Stimulated activated CD4-positive, alpha-beta T cell treated with anti-CD3 and anti-CD28 coated beads, Interleukin-2, amount 100 ng/mL, for 24 hours (primary cell): ENCODE results near the gene DENND6B.
"Not testable (repeated sequence)": the region's sequence is repeated elsewhere in the genome, so short reads cannot be mapped to it uniquely, and the experiment has no call there.

Source experiments
- DNase-seq, 2 donors: peaks; one replicate each; pipeline ENCODE4 v3.0.0-alpha.2; 2020

DENND6B gene

DNA sequence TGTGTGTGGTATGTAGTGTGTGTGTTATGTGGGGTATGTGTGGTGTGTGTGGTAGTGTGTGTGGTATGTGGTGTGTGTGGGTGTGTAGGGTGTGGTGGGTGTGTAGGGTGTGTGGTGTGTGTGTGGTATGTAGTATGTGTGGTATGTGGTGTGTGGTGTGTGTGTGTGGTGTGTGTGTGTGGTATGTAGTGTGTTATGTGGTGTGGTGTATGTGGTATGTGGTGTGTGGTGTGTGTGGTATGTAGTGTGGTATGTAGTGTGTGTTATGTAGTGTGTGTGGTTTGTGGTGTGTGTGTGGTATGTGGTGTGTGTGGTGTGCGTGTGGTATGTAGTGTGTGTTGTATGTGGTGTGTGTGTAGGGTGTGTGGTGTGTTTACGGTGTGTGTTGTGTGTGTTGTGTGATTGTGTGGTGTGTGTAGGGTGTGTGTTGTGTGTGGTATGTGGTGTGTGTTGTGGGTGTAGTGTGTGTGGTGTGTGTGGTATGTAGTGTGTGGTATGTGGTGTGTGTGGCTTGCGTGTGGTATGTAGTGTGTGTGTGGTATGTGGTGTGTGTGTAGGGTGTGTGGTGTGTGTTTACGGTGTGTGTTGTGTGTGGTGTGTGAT lies 12.1 kb upstream of the DENND6B start:
- no peak for DNase-seq

DNA sequence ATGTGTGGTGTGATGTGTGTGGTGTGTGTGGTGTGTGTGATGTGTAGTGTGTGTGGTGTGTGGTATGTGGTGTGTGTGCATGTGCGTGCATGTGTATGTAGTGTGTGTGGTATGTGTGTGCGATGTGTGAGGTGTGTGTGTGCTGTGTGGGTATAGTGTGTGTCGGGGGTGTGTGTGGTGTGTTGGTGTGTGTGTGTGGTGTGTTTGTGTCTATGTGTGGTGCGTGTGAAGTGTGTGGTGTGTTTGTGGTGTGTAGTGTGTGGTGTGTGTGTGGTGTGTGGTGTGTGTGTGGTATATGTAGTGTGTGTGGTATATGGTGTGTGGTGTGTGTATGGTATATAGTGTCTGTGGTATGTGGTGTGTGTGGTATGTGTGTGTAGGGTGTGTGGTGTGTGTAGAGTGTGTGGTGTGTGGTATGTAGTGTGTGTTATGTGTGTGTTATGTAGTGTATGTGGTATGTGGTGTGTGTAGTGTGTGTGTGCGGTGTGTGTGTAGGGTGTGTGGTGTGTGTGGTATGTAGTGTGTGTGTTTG lies 11.3 kb upstream of the DENND6B start:
- DNase-seq: no peak

DNA sequence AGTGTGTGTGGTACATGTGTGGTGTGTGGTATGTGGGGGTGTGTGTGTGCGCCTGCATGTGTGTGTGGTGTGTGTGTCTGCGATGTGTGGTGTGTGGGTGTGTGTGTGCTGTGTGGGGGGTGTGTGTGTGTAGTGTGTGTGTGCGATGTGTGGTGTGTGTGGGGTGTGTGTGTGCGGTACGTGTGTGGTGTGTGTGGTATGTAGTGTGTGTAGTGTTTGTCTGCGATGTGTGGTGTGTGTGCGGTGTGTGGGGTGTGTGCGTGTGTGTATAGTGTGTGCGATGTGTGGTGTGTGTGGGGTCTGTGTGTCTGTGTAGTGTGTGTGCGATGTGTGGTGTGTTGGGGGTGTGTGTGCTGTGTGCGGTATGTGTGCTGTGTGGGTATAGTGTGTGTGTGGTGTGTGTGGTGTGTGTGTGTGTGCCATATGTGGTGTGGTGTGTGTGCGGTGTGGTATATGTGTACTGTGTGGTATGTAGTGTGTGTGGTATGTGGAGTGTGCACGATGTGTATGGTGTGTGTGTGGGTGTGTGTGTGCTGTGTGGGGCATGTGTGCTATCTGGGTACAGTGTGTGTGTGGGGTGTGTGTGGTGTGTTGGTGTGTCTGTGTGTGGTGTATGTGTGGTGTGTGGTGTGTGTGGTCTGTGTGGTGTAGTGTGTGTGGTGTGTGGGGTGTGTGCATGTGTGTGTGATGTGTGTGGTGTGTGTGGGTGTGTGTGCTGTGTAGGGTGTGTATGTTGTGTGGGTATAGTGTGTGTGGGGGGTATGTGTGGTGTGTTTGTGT lies 10.6 kb upstream of the DENND6B start:
- DNase-seq: no peak

DNA sequence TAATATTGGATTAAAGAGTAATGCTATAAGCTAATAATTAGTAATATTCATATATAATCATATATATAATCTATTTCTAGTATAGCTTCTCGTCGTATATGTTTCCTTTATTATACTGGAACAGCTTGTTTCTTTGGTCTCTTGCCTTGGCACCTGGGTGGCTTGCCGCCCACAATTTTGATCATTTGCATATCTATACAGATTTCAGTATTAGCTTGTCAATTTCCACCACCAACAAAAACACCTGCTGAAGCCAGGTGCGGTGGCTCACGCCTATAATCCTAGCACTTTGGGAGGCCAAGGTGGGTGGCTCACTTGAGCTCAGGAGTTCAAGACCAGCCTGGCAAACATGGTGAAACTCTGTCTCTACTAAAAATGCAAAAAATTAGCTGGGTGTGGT lies 7.6 kb upstream of the DENND6B start:
- not testable (repeated sequence) for DNase-seq

DNA sequence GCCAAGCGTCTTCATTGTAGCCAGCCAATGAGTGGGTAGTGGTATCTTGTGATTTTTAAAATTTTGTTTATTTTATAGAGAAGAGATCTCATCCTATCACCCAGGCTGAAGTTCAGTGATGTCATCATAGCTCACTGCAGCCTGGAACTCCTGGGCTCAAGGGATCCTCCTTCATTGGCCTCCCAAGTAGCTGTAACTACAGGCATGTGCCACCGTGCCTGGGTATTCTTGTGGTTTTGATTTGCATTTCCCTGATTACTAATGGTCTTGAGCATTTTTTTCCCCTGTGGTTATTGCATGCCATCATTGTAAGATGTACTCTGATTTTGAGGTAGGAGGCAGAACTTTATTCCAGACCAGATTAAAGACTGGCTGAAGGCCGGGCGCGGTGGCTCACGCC lies 2.4 kb upstream of the DENND6B start:
- no peak for DNase-seq

DNA sequence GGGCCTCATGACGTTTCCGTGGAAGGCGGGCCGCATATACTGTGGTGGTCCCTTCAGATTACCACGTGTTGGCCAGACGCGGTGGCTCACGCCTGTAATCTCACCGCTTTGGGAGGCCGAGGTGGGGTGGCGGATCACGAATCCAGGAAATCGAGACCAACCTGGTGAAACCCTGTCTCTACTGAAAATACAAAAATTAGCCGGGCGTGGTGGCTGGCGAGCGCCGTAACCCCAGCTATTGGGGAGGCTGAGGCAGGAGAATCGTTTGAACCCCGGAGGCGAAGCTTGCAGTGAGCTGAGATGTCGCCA lies 853 bp upstream of the DENND6B start:
- no peak for DNase-seq

DNA sequence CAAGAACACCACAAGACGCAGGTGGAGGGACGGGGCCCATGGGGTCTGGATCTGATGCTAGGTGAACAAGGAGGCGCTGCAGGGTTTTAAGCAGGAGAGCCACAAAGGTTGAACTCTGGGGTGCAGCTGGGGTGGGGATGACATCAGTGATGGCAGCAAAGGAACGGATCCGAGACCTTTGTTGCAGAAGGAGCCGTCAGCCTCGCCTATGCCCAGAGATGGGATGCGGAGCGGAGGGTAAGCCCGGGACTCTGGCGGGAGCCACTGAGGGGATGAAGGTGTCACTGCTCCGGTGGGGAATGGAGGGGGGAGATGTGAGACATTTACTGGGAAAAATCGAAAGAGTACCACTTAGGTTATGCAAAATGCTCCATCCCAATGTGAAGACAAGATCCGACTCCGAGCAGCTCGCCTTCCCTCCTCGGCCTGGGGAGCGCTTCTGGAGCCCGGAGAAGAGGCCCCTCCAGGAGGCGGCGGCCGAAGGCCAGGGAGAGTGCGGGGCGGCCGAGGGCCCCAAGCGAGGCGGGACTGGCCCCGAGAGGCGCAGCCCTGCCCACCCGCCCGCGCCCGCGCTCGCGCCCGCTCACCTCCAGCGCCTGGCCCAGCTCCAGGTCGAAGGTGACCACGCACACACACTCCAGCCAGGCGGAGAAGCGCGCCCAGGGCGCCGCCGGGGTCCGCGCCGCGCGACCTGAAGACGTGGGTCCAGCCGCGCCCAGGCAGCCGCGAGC lies 422 bp downstream of the DENND6B start:
- DNase-seq: no peak

DNA sequence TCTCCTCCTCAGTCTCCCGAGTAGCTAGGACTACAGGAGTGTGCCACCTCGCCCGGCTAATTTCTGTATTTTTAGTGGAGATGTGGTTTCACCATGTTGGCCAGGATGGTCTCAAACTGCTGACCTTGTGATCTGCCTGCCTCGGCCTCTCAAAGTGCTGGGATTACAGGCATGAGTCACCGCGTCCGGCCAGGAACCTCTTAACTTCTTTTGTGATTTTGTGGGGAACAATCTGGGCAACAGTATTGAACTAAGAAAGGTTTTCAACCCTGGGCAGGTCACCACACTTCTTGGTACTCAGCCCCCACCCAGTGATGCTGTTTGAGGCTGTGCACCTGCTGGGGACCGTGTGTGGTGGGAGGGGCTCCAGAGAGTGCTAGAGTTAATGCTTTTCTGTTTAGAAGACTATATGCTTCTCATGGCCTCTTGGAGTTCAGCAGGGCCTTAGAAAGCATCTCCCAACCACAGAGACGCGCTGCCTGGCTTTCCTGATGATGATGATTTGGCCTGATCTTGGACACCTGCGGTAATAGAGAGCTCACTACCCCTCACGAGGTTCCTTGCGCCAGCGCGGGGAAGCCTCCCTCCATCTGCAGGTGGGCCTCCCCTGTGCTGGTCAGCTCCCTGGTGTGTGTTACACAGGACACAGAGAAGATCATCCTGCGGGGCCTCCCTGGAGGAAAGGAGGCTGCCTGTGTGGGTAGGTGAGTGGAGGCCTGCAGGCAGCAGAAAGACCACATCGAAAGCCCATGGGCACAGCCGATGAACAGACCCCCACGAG lies 1.2 kb downstream of the DENND6B start:
- no peak for DNase-seq

DNA sequence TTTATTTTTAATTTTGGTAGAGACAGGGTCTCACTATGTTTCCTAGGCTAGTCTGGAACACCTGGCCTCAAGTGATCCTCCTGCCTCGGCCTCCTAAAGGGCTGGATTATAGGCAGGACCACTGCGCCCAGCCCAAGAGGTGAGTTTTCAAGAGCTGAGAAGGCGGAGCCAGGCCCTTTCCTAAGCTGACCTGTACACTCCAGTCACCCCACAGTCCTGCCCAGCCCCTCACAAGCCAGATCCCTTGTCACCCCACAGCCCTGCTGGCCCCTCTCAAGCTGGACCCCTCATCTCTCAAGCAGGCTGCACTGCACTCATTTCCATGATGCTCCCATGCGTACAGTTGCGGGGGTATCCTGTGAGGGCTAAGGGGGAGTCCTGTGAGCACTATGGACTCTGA lies 2.9 kb downstream of the DENND6B start:
- no peak for DNase-seq

DNA sequence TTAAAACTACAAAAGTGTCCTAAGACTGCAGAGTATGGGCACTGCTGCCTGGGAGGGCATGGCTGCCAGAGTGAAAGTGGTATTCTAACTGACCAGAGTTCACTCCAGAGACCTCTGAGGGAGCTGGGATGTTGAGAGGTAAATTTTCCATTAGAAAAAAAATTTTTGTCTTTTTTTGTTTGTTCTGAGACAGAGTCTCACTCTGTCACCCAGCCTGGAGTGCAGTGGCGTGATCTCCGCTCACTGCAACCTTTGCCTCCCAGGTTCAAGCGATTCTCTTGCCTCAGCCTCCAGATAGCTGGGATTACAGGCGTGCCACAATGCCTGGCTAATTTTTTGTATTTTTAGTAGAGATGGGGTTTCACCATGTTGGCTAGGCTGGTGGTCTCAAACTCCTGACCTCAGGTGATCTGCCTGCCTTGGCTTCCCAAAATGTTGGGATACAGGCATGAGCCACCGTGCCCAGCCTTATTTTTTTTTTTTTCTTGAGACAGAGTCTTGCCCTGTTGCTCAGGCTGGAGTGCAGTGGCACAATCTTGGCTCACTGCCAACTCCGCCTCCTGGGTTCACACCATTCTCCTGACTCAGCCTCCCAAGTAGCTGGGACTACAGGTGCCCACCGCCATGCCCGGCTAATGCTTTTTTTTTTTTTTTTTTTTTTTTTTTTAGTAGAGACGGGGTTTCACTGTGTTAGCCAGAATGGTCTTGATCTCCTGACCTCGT lies 4.3 kb downstream of the DENND6B start:
- DNase-seq: not testable (repeated sequence)

DNA sequence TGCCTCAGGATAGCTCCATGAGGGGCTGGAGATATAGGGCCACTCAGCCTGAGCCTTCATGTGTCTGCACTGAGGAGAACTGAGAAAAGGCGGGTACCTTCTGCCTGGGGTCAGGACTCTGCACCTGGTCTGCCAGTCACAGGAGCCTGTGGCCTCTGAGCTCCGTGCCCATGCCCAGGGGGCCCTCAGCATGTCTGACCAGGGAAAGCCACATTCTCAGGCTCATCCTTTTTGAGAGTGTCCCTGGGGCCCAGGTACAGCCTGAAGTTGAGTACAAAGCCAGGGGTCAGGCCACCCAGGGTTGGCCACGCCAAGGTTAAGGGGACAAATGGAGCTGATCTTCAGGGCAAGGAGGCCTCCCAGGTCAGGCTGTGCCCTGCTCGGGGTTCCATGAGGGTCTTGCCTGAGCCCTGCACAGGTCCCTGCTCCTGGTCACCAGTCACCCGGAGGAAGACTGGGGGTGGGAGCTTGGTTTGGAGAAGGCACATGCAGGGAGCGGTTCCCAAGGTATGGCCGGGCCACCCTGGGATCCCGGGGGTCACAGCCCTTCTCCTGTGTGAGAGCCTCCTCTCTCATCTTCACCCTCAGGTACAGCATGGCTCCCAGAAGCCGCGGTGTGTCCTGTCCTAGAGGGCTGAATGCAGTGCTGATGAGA lies 6.0 kb downstream of the DENND6B start:
- no peak for DNase-seq

DNA sequence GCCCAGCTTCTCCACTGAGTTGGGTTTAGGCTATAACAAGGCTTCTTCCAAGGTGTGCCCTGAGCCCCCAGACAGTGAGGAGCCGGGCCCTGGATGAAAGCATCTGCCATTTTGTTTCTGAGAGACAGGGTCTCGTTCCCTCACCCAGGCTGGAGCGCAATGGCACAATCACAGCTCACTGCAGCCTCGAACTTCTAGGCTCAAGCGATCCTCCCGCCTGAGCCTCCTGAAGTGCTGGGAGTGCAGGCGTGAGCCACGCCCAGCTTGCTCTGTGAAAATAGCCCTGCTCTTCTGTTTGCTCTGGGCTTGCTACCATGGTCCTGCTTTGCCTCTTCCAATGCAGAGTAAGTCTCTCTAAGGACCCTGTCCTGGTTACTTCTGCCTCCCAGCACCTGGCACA lies 6.7 kb downstream of the DENND6B start:
- DNase-seq: no peak

DNA sequence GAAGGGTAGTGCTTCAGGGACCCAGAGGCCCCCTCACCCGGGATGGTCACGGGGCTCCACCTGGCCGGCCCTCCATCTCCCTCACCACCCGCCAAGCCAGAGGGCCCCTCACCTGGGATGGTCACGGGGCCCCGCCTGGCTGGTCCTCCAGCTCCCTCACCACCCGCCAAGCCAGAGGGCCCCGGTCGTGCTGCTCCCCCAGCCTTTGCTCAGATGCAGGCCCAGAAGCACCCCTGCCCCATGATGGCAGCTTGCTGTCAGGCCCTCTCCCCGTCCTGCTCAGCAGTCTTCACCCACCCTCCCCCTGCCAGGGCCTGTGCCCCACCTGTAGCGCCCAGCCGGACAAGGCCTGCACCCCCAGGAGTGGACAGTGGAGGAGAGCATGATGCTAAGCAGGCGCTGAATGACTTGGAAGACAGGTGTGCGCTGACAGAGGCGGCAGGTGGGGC lies 7.3 kb downstream of the DENND6B start:
- no peak for DNase-seq

DNA sequence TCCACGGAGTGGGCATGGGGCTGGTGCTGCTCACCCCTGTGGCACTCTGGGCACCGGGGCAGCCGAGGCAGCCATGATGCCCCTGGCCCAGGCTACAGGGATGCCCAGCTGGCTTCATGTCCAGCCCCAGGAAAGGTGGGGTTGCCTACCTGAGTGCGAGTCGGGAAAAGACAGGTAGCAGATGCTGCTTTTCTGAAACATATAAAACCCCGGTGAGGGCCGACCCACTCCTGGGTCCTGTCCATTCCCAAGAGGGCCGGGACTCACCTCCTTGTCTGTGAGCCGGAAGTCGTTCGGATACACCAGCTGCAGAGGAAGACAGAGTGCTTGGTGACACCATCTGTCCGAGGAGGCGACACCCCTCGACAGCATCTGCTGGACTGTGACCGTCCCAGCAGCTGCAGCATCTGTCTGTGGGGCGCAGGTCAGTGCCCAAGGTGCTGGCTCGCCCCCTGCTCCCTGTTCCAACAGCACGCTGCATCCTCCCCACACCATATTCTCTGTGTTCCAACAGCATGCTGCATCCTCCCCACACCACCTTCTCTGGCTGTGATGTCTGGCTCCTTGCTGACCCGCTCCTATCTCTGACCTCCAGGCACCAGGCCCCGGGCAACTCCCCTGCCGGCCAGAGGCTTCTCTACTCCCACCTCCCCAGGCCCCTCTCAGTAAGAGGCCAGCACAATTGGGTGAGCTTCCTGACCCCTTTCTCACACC lies 8.0 kb downstream of the DENND6B start:
- DNase-seq: no peak

DNA sequence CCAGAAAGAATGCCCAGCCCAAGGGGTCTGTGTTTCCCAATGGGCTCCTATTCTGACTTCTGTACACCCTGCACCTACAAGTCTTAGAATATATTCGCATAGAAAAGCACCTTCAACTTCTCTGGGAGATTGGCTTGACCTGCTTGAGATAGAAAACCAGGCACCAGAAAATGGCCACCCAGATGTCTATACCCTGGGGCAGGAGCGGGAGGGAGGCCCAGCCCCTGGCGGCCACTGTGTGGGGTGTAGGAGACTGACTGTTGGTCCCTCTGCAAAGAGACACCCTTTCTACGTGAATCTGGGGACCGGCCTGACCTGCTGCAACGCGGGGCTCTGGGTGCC lies 8.5 kb downstream of the DENND6B start:
- DNase-seq: no peak

DNA sequence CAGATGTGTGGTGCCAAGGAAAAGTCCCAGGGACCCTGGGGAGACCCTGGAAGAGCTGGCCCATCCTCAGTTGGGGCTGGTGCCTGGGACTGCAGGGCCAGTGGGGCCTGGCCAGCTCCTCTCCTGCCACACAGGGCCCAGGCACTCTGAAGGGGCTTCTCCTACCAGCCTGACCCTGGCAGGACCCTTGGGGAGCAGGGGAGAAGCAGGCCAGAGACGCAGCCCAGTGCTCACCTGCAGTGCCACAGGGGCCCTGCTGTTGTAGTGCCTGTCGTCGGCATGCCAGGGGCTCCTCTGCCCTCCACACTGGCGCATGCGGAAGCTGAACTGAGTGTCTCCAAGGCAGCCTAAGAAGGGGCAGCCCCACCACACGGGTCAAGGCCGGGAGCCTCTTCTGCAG lies 9.1 kb downstream of the DENND6B start:
- no peak for DNase-seq

DNA sequence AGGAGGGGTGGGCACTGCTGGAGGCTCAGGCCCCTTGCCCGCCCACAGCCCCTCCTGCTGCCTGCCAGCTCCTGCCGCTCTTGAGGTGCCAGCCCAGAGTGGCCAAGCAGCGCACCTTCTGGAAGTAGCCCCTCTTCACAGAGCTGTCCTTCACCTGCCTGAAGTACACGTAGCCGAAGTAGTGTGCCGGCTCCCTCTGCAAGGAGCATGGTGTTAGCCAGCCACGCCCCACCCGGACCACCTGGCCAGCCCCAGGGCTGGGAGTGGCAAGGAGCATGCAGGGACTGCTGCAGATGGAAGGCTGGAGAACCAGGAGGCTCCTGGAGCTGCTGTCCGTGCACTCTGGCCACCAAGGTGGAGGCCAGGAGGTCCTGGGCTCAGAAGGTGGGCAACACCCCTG lies 9.6 kb downstream of the DENND6B start:
- DNase-seq: no peak

DNA sequence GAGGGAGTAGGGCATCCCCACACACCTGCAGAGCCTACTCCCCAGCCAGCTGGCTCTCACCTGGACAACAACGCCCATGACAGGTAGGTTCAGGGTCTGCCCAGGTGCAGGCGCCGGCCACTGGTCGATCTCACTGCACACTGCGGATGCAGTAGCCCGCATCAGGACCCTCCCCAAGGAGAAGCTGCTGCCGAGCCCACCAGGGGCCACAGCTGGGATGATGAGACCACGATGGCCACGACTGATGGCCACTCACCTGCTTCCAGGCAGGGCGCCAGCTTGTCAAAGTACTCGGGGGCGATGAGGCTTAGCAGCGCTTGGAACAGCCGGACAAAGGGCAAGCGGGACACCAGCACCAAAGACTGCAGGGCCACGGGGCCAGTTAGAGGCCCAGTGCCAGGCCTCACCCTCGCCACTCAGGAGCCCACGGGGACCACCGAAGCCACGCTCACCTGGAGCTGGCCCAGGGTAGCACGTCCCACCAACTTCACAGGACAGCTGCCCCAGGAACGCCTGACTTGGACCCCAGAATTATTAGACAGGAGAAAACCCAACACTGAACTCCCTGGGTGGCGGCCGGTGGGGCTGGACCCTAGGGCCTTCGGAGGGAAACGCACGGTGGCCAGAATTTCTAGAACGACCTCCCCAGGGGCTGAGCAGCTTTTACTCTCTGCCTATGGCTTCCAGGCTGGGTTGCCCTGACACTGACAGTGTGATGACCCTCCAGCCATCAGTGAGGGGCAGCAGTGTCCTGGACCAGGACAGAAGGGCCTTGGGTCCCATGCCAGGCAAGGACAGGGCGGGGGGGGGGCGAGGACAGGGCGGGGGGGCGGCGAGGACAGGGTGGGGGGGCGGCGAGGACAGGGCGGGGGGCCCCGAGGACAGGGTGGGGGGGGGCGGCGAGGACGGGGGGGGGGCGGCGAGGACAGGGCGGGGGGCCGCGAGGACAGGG lies 10.4 kb downstream of the DENND6B start:
- DNase-seq: no peak

DNA sequence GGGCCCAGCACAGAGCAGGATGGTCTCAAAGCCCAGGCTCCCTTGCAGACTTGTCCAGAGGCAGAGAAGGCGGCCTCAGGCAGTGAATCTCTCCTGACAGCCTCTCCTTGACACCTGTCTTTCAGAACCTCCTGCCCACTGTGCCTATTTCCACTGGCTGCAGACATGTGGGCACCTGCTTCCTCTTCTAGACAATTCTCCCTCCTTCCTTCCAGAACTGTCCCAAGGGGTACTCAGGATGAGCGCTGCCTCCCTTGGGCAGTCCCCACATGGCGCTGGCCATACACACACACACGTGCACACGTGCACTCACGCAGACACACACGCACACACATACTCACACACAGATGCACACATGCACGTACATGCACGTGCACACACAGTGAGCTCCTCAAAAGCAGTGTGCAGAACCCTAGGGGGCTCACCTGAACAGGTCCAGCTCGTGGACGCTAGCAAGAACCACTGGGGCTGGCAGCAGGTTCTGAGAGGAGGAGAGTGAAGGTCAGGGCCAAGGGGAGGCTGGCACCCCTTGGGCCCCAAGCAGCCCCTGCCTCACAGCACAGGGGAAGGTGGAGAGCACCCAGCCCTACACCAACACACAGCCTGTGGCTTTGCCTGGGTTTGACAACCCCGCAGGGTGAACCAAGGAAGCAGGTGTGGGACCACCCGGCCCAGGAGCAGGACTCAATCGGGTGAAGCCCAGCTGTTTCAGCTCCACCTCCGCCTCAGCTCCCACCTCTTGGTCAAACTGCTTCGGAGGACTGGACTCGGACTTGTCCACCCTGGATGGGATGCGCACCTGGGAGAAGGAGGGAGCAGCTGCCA lies 11.3 kb downstream of the DENND6B start:
- no peak for DNase-seq
